Heart left ventricle (tissue), 13 donors: Measurements from ENCODE around the gene PEAK3.

Source experiments
- POLR2A ChIP-seq, 2 donors: fragments of 450-650 bp; IDR thresholded peaks; one replicate each; pipeline ENCODE4 v1.6.1; 2017; ENCODE audit warnings: antibody characterized with exemption in 2 of 2, mild to moderate bottlenecking in 2 of 2, moderate library complexity in 2 of 2
- TF ChIP-seq, protein P1 (sequence below), 12 donors: fragments of 200-600 bp; sonication (generic) in 4 of 12; IDR thresholded peaks; one replicate each; pipeline versions ENCODE4 v1.5.0 to v1.8.0; 2018 to 2022; ENCODE audit warnings: antibody characterized with exemption in 12 of 12, mild to moderate bottlenecking in 5 of 12
- donor health status: ischemic (EF 13 %, LVEDD 7.1; RV severe dilation, severe dysfunction).
- donor health status: DM: no; HTN: yes; CAD: no.
- donor health status: DM: no; HTN: no; CAD: no.
- donor health status: ischemic (EF 25% LVEDD 6.9; RV normal size, moderate dysfunction).
- donor health status: ischemic (EF 25% LVEDD 5.7; RV mildly dilated, moderate dysfunction).
- donor health status: ischemic (EF 35%, LVEDD 5.7; RV mildly dilated, moderate dysfunction).
- donor health status: nonischemic (EF 11% LVEDD 7.7; RV severe dilation, severe dysfunction).
- donor health status: DM: yes; HTN: yes; CAD: no.
- donor health status: PGD.
- donor health status: ischemic (EF 29% LVEDD 5.4; RV normal size, mild dysfunction).
- donor health status: nonischemic (EF 23%, LVEDD 6.1; RV moderate dilation, normal function).

GRCh38 chr19:2226051-2226839 lies 55.7 kb downstream of the PEAK3 start:
- TF ChIP-seq, protein P1, sequence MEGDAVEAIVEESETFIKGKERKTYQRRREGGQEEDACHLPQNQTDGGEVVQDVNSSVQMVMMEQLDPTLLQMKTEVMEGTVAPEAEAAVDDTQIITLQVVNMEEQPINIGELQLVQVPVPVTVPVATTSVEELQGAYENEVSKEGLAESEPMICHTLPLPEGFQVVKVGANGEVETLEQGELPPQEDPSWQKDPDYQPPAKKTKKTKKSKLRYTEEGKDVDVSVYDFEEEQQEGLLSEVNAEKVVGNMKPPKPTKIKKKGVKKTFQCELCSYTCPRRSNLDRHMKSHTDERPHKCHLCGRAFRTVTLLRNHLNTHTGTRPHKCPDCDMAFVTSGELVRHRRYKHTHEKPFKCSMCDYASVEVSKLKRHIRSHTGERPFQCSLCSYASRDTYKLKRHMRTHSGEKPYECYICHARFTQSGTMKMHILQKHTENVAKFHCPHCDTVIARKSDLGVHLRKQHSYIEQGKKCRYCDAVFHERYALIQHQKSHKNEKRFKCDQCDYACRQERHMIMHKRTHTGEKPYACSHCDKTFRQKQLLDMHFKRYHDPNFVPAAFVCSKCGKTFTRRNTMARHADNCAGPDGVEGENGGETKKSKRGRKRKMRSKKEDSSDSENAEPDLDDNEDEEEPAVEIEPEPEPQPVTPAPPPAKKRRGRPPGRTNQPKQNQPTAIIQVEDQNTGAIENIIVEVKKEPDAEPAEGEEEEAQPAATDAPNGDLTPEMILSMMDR (IDR thresholded peaks at IDR 0.05): no peak
- TF ChIP-seq POLR2A (IDR thresholded peaks at IDR 0.05): no peak
